ENCODE results near the gene ECM1. TPM values are rescaled to one million over a fixed set of nuclear protein-coding genes. Genes with fewer than 3 reads are reported as not detected.

The ECM1 gene
- total RNA-seq, 1 donor from 2014 or later = 4.4 TPM

DNA sequence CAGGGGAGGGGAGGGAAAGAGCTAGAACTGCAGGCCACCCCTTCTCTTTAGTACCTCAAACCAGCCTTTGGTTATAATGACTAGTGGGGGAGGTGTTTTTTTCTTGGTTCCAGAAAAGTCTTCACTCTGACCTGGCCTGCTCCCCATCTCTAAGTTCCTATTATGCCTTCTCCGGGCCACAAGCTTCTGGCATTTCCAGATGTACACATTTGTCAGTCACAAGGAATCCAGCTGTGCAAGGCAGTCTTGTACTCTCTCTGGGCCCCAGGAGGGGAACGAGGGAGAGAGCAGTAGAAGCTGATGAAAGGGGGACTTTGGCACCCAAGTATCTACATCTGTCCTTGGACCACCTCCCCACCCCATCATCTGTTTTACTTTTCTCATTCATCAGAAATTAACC is 4.9 kb downstream of the ECM1 start:
- no peak for DNase-seq

DNA sequence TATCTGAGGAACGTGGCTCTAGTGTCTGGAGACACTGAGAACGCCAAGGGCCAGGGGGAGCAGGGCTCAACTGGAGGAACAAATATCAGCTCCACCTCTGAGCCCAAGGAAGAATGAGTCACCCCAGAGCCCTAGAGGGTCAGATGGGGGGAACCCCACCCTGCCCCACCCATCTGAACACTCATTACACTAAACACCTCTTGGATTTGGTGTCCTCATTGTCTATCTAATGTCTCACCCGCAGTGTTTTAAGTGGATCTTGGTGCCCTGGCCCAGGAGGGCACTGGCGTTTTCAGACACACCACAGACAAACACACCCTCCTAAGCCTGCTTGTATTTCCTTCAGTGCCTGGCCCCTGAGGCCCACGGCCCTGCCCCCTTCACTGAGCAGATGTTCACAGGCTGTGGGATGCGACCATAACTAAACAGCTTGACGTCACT is 5.5 kb downstream of the ECM1 start:
- peak; percentile 7 for DNase-seq

DNA sequence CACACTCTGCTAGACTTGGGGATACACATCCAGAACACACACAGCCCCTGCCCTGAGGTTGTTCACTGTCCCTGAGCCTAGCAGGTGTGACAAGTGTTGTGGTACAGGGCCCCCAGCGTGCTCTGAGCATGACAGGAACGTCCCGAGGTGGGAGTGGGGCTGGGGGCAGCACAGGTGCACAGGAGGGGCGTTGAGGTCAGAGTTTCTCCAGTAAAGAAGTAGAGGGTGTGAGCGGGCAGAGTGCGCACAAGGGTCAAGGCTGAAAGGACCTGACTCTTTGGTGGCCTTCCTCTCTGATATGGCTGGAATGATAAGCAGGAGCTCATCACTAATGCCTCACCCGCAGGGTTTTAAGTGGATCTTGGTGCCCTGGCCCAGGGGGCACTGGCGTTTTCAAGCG is 6.4 kb downstream of the ECM1 start:
- no peak for DNase-seq

DNA sequence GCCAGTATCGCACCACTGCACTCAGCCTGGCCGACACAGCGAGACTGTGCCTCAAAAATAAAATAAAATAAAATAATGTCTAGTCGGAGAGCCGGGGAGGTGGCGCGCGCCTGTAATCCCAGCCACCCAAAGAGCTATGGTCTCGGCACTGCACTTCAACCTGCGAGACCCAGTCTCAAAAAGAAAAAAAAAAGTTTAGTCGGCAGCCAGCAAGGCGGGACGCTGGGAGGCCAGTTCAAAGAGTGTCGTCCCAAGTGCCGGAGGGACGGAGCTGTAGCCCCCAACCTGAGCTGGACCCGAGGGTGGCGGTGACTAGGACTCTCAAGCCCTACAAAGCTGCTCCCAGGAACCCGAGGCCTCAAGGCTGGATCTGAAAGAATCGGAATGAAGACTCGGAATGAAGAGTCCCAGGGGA is 7.0 kb downstream of the ECM1 start:
- no peak for DNase-seq

DNA sequence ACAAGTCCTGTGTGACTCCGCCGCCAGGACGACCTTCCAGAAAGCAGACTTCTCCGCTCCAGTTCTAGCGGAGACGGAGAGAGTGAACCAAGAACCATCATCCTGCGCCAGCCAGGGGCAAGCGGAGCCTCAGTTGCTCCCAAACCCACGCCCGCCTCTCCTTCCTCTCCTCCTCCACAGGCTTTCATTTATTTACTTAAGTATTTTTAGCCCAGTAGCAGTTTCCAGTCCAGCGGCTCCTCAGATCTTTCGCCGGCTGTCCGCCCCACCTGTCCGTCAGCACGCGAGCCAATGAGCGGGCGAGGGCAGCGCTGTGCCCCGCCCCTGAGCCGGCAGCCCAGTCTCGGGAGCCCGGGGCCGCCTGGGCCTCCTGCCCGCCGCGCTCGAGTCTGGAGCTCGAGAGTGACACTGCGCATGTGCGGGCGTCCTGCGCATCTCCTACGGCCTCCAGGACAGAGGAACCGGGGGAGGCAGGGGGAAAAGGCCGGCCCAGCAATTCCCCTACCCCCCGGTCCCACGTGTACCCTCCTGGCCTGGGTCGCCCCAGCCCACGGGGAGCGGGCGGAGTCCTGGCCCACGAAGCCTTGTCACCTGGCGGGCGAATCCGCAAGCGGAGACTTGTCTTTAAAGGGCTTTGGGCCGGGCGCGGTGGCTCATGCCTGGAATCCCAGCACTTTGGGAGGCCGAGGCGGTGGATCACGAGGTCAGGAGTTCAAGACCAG is 7.6 kb downstream of the ECM1 start, which contains the start of gene FALEC:
FALEC (plus strand) TSS at position 425 of the 722 bp plus-strand sequence.
- DNase-seq = peak; percentile 81

DNA sequence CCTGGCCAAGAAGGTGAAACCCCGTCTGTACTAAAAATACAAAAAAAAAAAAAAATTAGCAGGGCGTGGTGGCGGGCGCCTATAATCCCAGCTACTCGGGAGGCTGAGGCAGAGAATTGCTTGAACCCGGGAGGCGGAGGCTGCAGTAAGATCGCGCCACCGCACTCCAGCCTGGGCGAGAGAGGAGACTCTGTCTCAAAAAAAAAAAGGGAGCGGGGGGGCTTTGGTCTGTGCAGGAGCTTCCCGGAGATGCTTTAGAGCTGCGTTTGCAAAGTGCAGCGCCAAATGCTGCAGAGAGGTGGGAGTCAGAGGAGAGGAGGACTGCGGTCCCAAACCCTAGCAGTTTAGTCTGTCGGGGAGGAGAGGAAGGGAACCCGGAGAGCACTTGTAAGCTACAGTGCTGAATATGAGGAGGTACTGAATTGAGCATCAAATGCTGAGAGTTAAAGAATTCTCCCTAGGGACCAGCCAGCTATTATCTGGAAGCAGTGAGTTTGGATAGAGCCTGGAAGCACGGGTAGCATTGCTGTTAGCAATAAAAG is 8.2 kb downstream of the ECM1 start:
- no peak for DNase-seq

DNA sequence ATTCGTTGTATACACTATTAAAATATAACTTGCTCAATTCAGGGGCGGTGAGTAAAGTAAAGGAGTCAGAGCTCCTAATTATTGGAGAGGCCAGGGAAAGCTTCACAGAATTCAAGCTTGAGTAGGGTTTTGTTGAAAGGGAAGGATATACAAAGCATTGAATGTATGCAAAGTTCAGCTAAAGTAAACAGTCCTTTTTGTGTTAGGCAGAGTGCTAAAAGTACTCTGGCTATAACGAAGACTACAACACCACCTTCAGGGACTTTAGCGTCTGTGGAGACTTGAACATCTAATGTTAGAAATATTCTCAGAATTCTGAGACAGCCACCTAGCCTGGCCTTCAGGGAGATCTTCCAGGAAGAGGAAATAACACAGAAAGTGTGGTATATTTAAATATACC is 8.7 kb downstream of the ECM1 start:
- no peak for DNase-seq

DNA sequence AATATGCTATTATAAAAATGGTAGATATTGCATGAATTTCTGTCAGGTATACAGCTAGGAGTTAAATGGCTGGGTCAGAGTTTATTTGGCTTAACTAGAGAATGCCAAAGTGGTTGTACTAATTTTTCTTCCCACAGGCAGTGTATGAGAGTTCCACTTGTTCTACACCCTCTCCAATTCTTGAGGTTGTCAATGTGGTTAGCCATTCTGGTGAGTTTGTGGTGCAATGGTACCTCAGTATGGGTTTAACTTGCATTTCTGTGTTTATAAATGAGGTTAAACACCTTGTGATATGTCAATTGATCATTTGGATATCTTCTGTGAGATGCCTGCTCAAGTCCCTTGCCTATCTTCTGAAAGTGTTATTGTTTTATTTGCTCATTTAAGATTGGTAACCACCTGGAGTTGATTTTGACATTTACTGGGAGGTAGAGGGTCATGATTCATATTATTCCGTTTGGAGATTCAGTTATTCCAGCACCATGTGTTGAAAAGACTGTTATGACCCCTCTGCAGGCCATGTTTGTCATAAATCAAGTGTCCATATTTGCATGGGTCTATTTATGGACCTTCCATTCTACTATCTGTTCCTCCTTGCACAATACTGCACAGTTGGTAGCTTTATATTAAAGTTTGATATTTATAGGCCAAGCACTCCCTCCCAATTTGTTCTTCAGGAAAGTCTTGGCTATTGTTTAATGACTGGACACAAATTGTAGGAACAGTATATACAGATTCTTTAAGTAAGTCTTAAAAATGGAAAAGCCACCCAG is 13.5 kb downstream of the ECM1 start:
- no peak for DNase-seq

DNA sequence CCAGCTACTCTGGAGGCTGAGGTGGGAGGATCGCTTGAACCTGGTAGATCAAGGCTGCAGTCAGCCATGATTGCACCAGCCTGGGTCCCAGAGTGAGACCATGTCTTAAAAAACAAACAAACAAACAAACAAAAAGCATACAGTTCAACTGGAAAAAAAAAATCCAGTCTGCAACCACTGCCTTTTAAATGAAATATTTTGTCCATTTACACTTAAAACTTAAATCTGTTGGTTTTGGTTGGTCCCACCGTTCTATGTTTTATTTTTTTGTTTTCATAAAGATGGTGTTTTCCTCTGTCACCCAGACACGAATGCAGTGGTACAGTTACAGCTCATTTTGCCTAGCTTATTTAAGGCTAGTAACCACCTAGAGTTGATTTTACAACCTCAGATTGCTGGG is 17.4 kb downstream of the ECM1 start:
- DNase-seq = no peak

DNA sequence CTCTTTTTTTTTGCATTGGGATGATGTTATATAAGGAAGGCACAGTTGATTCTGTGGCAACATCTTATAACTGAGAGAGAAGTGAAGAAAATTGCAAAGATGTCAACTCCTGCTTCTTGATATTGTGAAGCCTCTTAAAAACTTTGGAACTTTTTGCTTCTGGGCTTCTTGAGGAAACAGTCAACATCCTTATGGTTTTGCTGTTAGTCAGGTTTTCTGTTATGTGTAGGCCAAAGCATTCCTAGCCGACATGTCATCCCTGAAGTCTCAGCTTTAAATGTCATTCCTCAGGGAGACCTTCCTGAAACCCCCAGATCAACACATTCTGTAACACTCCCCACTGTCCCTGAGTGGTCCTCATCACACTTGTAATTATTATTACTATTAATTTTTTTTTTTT is 20.3 kb downstream of the ECM1 start:
- no peak for DNase-seq

DNA sequence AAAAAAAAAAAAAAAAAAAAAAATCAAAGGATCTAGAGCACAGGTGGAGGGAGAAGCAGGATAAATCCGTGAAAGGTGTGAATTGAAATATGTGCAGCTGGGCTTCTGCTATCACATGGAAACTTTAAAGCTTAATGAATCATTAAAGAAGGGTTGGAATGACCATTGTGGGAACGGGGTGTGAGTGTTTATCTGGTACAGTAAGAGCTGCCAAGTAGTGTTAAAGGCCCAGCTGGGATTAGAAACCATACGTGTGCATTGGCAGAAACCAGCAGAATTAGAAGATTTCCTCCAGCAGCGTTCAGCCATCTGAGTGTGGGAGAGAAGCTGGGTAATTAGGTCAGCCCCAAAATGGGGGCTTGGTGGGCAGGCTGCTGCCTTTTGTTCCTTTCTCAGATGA is 21.1 kb downstream of the ECM1 start:
- DNase-seq = peak; percentile 22

DNA sequence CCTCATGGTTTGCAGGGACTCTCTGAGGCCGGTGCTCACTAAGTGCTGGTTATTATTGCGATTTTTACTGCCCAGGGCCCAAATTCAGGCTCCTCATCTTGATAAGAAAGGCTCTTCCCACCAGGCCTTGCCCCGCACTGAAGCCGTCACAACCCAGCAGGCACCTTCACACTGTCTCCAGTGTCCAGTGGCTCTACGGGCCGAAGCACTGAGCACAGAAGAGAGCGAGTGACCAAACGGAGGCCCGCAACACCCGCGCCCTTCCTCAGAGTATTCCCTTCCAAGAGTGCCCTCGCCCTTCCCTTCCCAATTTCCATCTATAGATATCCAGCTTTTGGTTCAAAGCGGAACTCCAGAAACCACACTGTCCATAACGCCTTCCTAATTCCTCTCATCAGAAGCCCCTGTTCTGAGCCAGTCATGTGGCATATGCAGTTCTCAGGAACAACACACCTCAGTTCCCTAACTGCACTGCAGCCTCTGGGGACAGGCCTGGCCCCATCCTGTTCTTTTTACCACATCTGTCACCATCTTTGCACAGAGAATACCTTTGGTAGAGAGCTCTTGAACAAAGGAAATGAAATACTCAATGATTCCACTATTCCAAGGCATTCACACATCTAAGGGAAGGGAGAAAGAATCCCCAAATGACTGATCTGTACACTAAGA is 22.7 kb downstream of the ECM1 start:
- no peak for DNase-seq

DNA sequence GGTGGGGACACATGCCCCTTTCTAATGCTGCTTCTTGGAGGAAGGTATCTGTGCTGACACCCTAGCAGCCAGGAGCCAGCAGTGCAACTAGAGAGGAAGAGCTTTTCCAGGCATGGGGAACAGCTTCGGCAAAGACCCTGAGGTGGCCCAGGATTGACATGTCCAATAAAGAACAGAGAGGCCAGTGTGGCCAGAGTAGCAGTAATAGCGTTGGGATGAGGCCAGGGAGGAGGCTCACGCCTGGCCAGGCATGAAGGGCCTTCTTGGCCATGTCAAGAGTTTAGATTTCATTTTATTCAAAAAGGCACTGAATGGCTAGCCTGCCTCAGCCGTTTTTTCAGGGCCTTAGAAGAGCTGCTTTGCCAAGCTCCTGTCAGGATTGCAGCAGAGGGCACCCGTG is 25.0 kb downstream of the ECM1 start:
- no peak for DNase-seq

DNA sequence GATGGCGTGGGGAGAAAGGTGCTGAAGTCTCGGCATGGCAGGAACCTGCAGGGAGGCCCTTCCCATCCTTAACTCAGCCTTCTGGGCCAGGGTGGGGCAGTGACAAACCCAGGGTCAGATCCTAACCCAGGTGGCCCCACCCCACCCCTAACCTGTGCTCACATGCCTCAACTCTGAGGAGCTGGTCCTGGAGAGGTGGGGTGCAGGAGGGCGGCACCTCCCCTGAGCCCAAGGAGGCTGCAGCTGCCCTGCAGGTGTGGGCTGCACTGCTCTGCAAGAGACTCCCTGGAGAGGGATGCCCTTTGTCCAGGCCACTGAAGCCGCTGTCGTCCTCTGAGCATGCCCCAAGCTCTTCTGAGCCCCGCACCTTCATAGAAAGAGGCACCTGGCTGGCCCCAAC is 26.1 kb downstream of the ECM1 start:
- DNase-seq = no peak

DNA sequence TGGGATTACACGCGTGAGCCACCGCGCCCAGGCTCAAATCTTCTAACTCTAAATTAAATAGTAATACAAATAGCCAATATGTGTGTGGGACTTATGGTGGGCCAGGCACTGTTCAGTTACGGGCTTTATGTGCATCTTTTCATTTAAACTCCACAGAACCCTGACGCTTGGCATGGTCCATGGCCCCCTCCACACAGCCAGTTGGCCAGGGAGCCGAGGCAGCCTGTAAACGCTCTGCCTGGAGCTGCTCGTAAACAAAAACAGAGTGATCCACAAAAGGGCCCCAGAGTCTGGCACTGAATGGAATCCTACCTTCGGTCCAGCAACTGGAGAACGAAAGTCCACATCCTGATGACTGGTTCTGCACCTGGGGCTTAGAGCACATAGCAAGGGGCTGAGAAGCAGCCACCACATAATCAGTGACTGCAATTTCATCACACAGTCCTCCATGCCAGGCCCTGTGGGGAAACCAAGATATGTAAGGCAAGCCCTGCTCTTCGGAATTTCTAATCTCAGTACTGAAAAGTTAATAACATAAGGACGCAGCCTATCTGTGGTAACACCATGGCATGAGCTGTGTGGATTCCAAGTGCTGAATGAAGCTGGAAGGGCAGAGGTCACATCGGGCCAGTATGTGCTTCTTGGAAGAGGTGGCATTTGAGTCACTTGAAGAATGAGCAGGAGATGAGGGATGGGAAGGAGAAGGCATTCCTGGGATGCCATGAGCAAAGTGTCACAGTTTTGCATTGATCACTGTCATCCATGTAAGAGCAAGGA is 27.8 kb downstream of the ECM1 start:
- no peak for DNase-seq

DNA sequence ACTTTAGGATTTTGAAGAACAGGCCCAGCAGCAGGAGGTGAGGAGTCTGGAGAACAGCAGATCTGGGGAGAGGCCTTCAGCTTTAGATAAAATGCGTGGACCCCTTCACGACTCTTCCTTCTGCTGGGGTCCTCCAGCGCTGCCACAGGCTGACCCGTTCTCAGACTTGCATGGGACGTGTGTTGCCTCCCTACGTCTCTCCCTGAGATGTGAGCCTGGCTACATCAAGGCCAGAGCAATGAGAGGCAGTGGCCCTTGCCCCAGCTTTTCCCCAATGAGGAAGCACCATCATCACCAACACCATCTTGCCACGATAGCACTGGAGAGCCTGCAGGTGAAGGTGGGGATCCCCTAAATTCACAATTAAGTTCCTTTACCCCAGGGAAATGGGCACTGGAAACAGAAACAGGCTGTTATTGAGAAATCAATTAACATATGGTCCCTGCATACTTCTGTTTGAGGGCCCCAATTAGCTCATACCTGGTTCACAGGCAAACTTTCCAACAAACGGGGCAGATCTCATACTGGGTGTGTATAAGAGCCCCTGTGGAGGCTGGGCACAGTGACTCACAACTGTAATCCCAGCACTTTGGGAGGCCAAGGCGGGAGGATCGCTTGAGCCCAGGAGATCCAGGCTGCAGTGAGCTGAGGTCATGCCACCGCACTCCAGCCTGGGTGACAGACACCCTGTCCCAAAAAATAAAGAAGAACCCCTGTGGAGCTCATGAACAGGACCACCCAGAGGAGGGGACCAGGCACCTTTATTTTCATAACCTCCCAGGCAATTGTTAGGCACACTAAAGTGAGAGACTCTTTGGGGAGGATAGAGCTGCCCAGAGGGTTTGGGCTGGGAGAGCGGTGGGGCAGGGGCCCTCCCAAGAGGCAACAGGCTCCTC is 29.2 kb downstream of the ECM1 start:
- DNase-seq = no peak

DNA sequence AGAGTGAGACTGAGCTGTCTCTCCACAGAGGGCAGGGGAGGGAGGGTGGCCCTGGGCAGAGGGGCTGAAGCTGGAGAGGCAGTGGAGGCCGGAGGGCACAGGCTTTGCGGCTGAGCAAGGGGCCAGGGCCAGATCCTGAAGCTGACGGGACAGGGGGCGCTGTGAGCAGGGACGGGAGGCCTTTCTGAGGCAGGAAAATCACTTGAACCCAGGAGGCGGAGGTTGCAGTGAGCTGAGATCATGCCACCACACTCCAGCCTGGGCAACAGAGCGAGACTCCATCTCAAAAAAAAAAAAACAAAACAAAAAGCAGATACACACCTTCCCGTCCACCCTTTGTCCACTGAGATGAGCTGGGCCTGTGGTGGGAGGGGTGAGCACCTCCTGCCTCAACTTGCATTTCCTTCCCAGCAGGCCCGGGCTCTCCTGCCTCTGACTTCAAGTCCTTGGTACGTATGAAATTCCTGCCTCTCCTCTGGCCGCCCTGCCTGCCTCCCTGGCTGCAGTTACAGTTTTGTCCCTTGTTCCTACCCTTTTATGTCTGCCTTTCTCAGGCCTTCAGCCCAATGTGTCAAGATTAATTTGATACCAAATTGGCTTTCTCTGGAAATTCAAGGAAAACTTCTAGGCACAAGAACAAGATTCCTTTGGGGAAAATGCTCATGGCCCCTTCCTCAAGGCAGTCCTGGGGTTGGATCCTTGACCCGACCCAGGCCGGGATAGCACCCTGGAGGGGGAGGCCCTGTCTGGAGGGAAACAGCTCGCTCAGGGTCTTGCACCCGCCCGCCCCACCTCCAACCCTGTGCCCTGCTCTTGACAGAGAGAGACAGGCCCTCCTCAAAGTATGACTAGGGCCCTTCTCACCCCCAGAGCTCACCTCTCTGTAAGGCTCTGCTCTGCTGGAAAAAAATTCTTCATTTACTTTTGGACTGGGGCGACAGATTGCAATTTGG is 30.1 kb downstream of the ECM1 start:
- peak; percentile 29 for DNase-seq

DNA sequence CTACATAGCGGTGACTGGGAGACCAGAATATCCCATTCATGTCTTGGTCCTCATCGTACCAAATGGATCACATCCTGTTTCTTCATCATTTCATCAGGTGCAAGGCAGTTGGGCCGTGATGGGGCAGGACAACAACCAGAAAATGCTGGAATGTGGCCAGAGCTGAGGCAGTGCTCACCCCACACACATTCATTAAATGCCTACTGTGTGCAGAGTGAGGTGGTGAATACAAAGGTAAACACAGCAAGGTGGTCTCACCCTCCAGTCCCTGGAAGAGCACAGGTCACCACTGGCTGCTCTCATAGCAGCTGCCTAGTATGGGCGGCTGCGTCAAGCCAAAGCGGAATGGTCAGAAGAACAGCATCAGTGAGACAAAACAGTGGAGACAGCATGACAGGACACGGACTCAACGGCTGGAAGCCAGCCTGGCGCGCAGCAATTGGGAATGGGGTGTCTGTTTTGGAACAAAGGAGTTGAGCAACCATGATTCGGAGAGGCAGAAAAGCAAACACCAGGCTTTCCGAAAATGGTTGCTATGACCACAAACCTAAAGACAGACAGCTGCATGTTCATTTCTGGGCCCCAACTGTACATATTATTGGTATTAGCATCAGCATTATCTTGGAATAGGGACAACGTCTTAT is 35.7 kb downstream of the ECM1 start:
- peak; percentile 87 for DNase-seq

DNA sequence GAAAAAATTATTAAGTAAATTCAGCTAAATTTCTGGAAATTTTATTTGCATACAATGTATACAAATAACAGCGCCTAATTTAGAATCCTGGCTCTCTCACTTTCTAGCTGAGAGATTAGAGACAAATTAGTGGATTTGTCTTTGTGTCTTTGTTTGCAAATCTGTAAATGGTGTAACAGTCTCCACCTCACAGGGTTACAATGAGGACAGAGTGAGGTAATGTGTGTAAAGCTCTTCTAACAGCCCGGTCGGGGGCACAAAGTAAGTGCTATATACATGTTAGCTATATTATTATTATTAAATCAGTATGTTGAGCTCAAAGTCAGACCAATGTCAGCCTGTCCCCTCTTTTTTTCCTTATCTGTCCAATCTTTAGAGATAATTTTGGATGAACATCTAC is 36.3 kb downstream of the ECM1 start:
- peak; percentile 86 for DNase-seq
